Heart left ventricle (tissue), 16 donors: ENCODE results near the gene CACNB4. TPM values are rescaled to one million over a fixed set of nuclear protein-coding genes. Genes with fewer than 3 reads are reported as not detected.
"Not testable (repeated sequence)": the region's sequence is repeated elsewhere in the genome, so short reads cannot be mapped to it uniquely, and the experiment has no call there.

Experiments used
- ATAC-seq, 4 donors: fragments of 200-7000 bp; cut with Tn5 transposase; one replicate each; pipeline ENCODE4 v1.9.1; 2020 to 2022; ENCODE audit warnings: moderate library complexity in 4 of 4, mild to moderate bottlenecking in 3 of 4, moderate number of reproducible peaks in 1 of 4
- DNase-seq, 5 donors: peaks; one replicate each; pipeline ENCODE4 v3.0.0-alpha.2; 2020
- H3K27ac ChIP-seq, 12 donors: fragments of 200-600 bp; sonication (generic) in 4 of 12; one replicate each; pipeline versions ENCODE4 v1.5.0 to v1.8.0; 2016 to 2022; ENCODE audit warnings: mild to moderate bottlenecking in 2 of 12
- H3K27me3 ChIP-seq, 9 donors: fragments of 200-600 bp; sonication (generic) in 2 of 9; one replicate each; pipeline versions ENCODE4 v1.5.1 to v1.8.0; 2016 to 2022; ENCODE audit warnings: mild to moderate bottlenecking in 3 of 9
- H3K36me3 ChIP-seq, 9 donors: fragments of 200-600 bp; sonication (generic) in 2 of 9; one replicate each; pipeline versions ENCODE4 v1.5.0 to v1.8.0; 2018 to 2022; ENCODE audit warnings: mild to moderate bottlenecking in 2 of 9
- H3K4me1 ChIP-seq, 12 donors: fragments of 200-600 bp; sonication (generic) in 4 of 12; one replicate each; pipeline versions ENCODE4 v1.5.0 to v1.8.0; 2016 to 2022; ENCODE audit warnings: mild to moderate bottlenecking in 3 of 12
- H3K4me3 ChIP-seq, 12 donors: fragments of 200-600 bp; sonication (generic) in 4 of 12; one replicate each; pipeline versions ENCODE4 v1.5.0 to v1.8.0; 2017 to 2022; ENCODE audit warnings: mild to moderate bottlenecking in 9 of 12, moderate library complexity in 4 of 12
- H3K9me3 ChIP-seq, 12 donors: fragments of 200-600 bp; sonication (generic) in 4 of 12; one replicate each; pipeline versions ENCODE4 v1.5.0 to v1.8.0; 2016 to 2022; ENCODE audit warnings: mild to moderate bottlenecking in 1 of 12
- CTCF ChIP-seq, 12 donors: fragments of 200-600 bp; sonication (generic) in 4 of 12; IDR thresholded peaks; one replicate each; pipeline versions ENCODE4 v1.5.0 to v1.8.0; 2018 to 2022; ENCODE audit warnings: antibody characterized with exemption in 12 of 12, mild to moderate bottlenecking in 5 of 12
- POLR2A ChIP-seq, 2 donors: fragments of 450-650 bp; IDR thresholded peaks; one replicate each; pipeline ENCODE4 v1.6.1; 2017; ENCODE audit warnings: antibody characterized with exemption in 2 of 2, mild to moderate bottlenecking in 2 of 2, moderate library complexity in 2 of 2
- WGBS, 4 donors: extraction: QIAGEN DNeasy Blood & Tissue Kit in 2 of 4; methylation state at CpG; one replicate each; pipeline versions ENCODE4 v1.1.5 to v1.1.7; 2013 to 2018; 5-methylcytosine and 5-hydroxymethylcytosine counted together
- intact Hi-C, 10 donors: fragments of 100-400 bp; cut with DNase I; formaldehyde crosslinking; loops; one replicate each; pipeline versions ENCODE4 v1.11.1 to v1.14.2; 2022
- polyA plus RNA-seq, 2 donors: library from polyadenylated mRNA; stranded (reverse); fragments of 200-250 nt; gene quantifications; one replicate each; pipeline ENCODE4 v1.2.3, GENCODE V29; 2013
- total RNA-seq, 9 donors: library from RNA; depleted of rRNA in 2 of 9; stranded (reverse); fragments of >200 nt in 2 of 9; fragmentation: NEBNext Ultra II Directional in 3 of 9; extraction: Animal tissue kit (Norgen Biotek cat#: 25700) in 3 of 9; gene quantifications; one replicate each; pipeline versions ENCODE4 v1.1.0 to v1.2.4, GENCODE V29; 2016 to 2023
- donor health status: ischemic (EF 13 %, LVEDD 7.1; RV severe dilation, severe dysfunction).
- donor health status: healthy with polysubstance abuse.
- donor health status: DM: no; HTN: yes; CAD: no.
- donor health status: DM: no; HTN: no; CAD: no.
- donor health status: ischemic (EF 25% LVEDD 6.9; RV normal size, moderate dysfunction).
- donor health status: ischemic (EF 25% LVEDD 5.7; RV mildly dilated, moderate dysfunction).
- donor health status: healthy.
- donor health status: DM: yes; HTN: yes; CAD: no.
- donor health status: ischemic (EF 35%, LVEDD 5.7; RV mildly dilated, moderate dysfunction).
- donor health status: nonischemic (EF 11% LVEDD 7.7; RV severe dilation, severe dysfunction).
- donor health status: DM: yes; HTN: yes; CAD: no.
- donor health status: PGD.
- donor health status: ischemic (EF 29% LVEDD 5.4; RV normal size, mild dysfunction).
- donor health status: nonischemic (EF 23%, LVEDD 6.1; RV moderate dilation, normal function).

CACNB4 gene
- total and polyA plus RNA-seq, 11 donors: 0.03 to 1.5 (median 0.39) TPM

- Histone ChIP-seq H3K36me3 (no peaks in the 10 kb centered on the region), H3K9me3 (no peaks in the 10 kb centered on the region), H3K4me1 (peaks cover 0 to 48% (median 8%) of the 10 kb centered on the region in 12 donors), H3K4me3 (no peak overlapping the region), H3K27me3 (no peaks in the 10 kb centered on the region), H3K27ac (no peak overlapping the region)
- 56 to 70% (median 65%) methylated on average over 5 of the region's 5 CpGs for WGBS, 4 donors
- intact Hi-C loops: loop anchor here in 1 of 10 donors (5.0 kb wide), 1 partner anchor 84 kb away; no protein-coding TSS in a partner anchor
- ATAC-seq: no peak
- no peak for DNase-seq
- TF ChIP-seq CTCF (IDR thresholded peaks at IDR 0.05) (no peak), POLR2A (IDR thresholded peaks at IDR 0.05) (no peak)
Measured at GRCh38 chr2:151916632-151917031, 182.2 kb downstream of the CACNB4 start.

- not testable (repeated sequence) for H3K36me3 ChIP-seq, H3K27ac ChIP-seq, H3K4me3 ChIP-seq, DNase-seq, H3K9me3 ChIP-seq, ATAC-seq, H3K27me3 ChIP-seq
- peaks cover 0 to 48% (median 8%) of the 10 kb centered on the region in 12 donors for H3K4me1 ChIP-seq
- WGBS, 4 donors: 93 to 97% (median 95%) methylated on average over 6 to 7 of the region's 7 CpGs
- intact Hi-C loops: loop anchor here in 1 of 10 donors (5.0 kb wide), 1 partner anchor 83 kb away; no protein-coding TSS in a partner anchor
Measured at GRCh38 chr2:151915629-151916025, 183.2 kb downstream of the CACNB4 start.

DNA sequence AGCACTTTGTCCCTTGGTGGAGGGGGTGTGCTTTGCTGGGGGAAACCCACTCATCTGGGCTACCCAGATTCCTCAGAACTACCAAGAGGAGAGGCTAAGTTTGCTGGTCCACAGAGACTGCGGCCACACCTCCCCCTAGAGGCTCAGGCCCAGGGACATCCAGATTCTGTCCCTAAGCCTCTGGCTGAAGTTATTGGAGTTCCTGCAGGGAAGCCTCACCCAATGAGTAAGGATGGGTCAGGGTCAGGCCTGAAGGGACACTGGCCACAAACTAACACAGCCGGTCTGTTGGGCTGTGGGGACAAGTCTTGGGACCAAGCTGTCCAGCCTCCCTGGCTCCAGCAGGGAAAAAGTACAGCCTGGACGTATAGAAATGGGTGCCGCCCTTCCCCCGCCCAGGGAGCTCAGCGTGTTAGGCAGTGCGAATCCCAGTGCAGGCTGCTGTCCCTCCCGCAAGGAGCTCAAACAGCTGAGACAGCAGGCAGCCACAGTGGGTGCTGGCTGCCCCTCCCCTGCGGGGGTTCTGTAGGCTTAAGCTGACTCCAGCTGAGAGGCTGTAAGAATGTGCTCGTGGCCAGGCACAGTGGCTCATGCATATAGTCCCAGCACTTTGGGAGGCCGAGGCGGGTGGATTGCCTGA, 183.7 kb downstream of the CACNB4 start:
- no peak overlapping the region for H3K4me3 ChIP-seq
- intact Hi-C loops: loop anchor here in 1 of 10 donors (5.0 kb wide), 1 partner anchor 83 kb away; no protein-coding TSS in a partner anchor
- no peak for ATAC-seq
- H3K27ac ChIP-seq: no peak overlapping the region
- WGBS, 4 donors: 90 to 93% (median 93%) methylated on average over 8 to 12 of the region's 12 CpGs
- peaks cover 0 to 47% (median 8%) of the 10 kb centered on the region in 12 donors for H3K4me1 ChIP-seq
- H3K27me3 ChIP-seq: no peaks in the 10 kb centered on the region
- no peak for DNase-seq
- no peaks in the 10 kb centered on the region for H3K9me3 ChIP-seq
- TF ChIP-seq POLR2A (IDR thresholded peaks at IDR 0.05): no peak
- TF ChIP-seq CTCF (IDR thresholded peaks at IDR 0.05): no peak
- H3K36me3 ChIP-seq: no peaks in the 10 kb centered on the region

DNA sequence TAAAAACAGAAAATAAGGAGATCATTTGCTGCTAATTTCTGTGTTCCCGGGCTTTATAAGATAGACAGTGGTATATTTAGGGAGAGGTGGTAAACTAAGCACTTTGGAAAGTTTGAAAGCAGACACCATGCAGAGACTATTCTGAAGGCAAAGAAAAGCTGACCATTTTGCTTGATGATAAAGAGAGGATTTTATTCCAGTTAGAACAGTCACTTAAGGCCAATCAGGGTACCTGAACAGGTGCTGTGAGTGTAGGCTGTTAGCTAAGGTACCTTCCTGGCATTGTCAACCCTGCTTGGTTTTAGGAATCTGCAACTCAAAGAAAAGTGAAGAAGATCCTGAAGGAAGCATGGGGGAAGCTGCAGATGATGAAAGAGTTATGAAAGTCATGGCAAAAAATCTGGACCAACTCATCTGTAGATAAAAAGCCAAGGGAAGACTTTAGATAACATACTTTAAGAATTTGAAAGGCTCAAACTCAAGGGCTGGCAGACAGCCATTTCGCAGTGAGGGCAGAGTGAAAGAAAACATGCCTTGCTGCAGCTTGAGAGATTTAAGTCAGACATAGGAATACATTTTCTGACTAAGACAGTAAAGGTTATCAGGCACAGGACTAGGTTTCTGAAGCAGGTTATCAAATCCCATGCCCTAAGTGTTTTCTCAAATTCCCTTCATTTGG, 190.5 kb downstream of the CACNB4 start:
- Histone ChIP-seq H3K4me3 (no peak overlapping the region), H3K27me3 (no peaks in the 10 kb centered on the region), H3K9me3 (no peaks in the 10 kb centered on the region), H3K4me1 (peaks cover 0 to 43% (median 12%) of the 10 kb centered on the region in 12 donors), H3K27ac (peak overlapping the region in 5 of 12 donors; percentile 11 to 52 (median 34)), H3K36me3 (no peaks in the 10 kb centered on the region)
- ATAC-seq (no peak), DNase-seq (no peak)
- 60 to 76% (median 64%) methylated on average over 2 of the region's 2 CpGs for WGBS, 4 donors
- TF ChIP-seq POLR2A (IDR thresholded peaks at IDR 0.05) (no peak), CTCF (IDR thresholded peaks at IDR 0.05) (no peak)
- intact Hi-C loops: no loop called here
